Measurements from ENCODE around the gene THEMIS. TPM values are rescaled to one million over a fixed set of nuclear protein-coding genes. Genes with fewer than 3 reads are reported as not detected.

The THEMIS gene
- total RNA-seq, 1 donor from 2014 or later = 5.6 TPM

DNA sequence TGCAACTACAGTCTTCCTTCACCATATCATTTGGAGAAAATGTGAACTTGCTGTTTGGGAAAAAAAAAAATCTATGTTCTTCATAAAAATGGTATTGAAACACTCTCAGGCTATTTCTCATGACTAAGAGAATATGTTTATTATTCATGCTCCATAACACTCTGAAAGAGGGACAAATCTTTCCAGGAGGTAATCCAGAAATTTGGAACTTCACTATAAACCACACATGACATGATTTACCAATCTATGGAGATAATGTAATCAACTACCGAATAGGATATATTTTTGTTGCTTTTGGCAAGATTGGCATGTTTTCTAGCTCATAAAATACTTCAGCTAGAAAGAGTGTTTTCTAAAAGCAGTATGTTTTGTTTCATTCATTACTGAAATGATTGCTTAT is 56.3 kb downstream of the THEMIS start:
- H3K4me3 ChIP-seq = no peak overlapping the region
- TF ChIP-seq POLR2A (IDR thresholded peaks at IDR 0.05) = no peak
- no peak for TF ChIP-seq POLR2AphosphoS5 (IDR thresholded peaks at IDR 0.05; ENCODE audit: insufficient read depth in 1 of 2, low read depth in 1 of 2)
- TF ChIP-seq, protein P1, sequence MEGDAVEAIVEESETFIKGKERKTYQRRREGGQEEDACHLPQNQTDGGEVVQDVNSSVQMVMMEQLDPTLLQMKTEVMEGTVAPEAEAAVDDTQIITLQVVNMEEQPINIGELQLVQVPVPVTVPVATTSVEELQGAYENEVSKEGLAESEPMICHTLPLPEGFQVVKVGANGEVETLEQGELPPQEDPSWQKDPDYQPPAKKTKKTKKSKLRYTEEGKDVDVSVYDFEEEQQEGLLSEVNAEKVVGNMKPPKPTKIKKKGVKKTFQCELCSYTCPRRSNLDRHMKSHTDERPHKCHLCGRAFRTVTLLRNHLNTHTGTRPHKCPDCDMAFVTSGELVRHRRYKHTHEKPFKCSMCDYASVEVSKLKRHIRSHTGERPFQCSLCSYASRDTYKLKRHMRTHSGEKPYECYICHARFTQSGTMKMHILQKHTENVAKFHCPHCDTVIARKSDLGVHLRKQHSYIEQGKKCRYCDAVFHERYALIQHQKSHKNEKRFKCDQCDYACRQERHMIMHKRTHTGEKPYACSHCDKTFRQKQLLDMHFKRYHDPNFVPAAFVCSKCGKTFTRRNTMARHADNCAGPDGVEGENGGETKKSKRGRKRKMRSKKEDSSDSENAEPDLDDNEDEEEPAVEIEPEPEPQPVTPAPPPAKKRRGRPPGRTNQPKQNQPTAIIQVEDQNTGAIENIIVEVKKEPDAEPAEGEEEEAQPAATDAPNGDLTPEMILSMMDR (IDR thresholded peaks at IDR 0.05) = no peak
- H3K4me1 ChIP-seq = no peaks in the 10 kb centered on the region
- H3K36me3 ChIP-seq = no peaks in the 10 kb centered on the region
- no peak overlapping the region for H3K27ac ChIP-seq
- intact Hi-C loops (cut with DNase I) = no loop called here
- no peaks in the 10 kb centered on the region for H3K27me3 ChIP-seq
- no peak for DNase-seq (ENCODE audit: extremely low spot score in 2 of 2)
- H3K9me3 ChIP-seq = no peaks in the 10 kb centered on the region

DNA sequence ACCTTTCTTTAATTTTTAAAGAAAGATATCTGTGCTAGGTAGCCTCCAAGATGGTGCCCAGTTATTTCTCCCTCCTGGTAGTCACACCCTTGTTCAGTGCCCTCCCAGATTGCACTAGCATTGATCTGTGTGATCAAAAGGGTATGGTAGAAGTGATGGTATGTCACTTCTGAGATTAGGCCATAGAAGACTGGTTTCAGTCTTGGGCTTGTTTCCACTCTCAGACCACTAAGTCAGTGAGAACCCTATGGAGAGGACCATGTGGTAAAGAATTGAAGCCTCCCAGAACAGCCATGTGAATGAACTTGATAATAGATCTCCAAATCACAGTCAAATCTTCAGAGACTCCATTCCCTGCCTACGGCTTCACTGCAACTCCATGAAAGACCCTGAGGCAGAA is 57.3 kb downstream of the THEMIS start:
- no peak for DNase-seq (ENCODE audit: extremely low spot score in 2 of 2)
- H3K27me3 ChIP-seq = no peaks in the 10 kb centered on the region
- no peak for TF ChIP-seq POLR2AphosphoS5 (IDR thresholded peaks at IDR 0.05; ENCODE audit: insufficient read depth in 1 of 2, low read depth in 1 of 2)
- TF ChIP-seq, protein P1 (IDR thresholded peaks at IDR 0.05) = no peak
- no peak for TF ChIP-seq POLR2A (IDR thresholded peaks at IDR 0.05)
- no peak overlapping the region for H3K4me3 ChIP-seq
- no peaks in the 10 kb centered on the region for H3K4me1 ChIP-seq
- intact Hi-C loops (cut with DNase I) = no loop called here
- no peaks in the 10 kb centered on the region for H3K9me3 ChIP-seq
- no peak overlapping the region for H3K27ac ChIP-seq
- H3K36me3 ChIP-seq = no peaks in the 10 kb centered on the region

DNA sequence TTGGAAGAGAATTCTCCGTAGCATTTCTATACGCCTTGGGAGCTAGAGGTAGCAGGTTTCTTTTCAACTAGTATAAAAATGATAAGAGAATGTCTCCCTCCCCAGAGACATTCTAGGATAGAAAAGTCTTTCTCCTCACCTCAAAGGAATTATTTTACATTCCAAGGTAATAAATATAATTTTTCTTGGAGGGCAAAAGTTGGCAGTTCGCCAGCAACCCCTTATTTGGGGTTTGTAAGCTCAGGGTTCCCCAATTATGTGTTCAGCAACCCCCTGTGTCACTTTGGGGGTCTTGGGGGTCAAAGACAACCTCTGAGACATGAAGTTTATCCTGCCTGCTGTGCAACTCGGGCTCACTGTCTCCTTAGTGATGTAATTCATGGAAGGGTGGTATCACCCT is 58.3 kb downstream of the THEMIS start:
- intact Hi-C loops (cut with DNase I) = no loop called here
- Histone ChIP-seq H3K27ac (no peak overlapping the region), H3K4me1 (no peaks in the 10 kb centered on the region), H3K4me3 (no peak overlapping the region), H3K27me3 (no peaks in the 10 kb centered on the region), H3K9me3 (no peaks in the 10 kb centered on the region), H3K36me3 (no peaks in the 10 kb centered on the region)
- no peak for TF ChIP-seq POLR2AphosphoS5 (IDR thresholded peaks at IDR 0.05; ENCODE audit: insufficient read depth in 1 of 2, low read depth in 1 of 2)
- no peak for TF ChIP-seq POLR2A (IDR thresholded peaks at IDR 0.05)
- TF ChIP-seq, protein P1 (IDR thresholded peaks at IDR 0.05) = no peak
- no peak for DNase-seq (ENCODE audit: extremely low spot score in 2 of 2)

DNA sequence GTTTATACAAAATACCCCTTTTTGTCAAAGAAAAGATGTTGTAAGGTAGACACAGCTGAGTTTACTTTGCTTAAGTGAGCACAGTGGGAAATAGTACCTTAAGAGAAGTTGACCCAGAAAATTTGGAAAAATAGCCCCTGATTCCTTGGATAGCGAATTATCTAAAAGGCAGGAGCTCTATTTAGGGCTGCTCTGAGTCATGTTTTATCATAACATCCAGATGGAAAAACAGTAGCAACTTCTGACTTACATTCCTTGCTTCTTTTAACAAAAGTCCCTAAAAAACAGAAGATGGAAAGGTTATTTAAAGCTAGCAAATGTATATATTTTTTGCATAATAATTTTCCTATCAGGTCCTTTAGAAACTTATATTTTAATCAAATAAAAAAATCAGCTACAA is 59.0 kb downstream of the THEMIS start:
- Histone ChIP-seq H3K27me3 (no peaks in the 10 kb centered on the region), H3K36me3 (no peaks in the 10 kb centered on the region), H3K9me3 (no peaks in the 10 kb centered on the region), H3K4me1 (no peaks in the 10 kb centered on the region), H3K4me3 (no peak overlapping the region), H3K27ac (no peak overlapping the region)
- intact Hi-C loops (cut with DNase I) = no loop called here
- no peak for TF ChIP-seq POLR2A (IDR thresholded peaks at IDR 0.05)
- TF ChIP-seq POLR2AphosphoS5 (IDR thresholded peaks at IDR 0.05; ENCODE audit: insufficient read depth in 1 of 2, low read depth in 1 of 2) = no peak
- TF ChIP-seq, protein P1 (IDR thresholded peaks at IDR 0.05) = no peak
- no peak for DNase-seq (ENCODE audit: extremely low spot score in 2 of 2)

DNA sequence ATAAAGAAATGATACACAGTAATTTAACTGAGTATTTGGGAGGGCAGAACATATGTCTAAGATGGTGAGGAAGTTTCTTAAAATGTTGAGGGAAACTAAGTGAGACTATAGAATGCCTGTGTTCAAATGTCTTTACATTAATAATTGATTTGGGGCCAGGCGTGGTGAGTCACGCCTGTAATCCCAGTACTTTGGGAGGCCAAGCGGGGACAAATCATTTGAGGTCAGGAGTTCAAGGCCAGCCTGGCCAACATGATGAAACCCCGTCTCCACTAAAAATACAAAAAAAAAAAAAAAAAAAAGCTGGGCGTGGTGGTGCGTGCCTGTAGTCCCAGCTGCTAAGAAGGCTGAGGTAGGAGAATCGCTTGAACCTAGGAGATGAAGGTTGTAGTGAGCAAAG is 66.7 kb downstream of the THEMIS start:
- intact Hi-C loops (cut with DNase I) = no loop called here

More for the DNA sequence above, 66.7 kb downstream of the THEMIS start:
- no peaks in the 10 kb centered on the region for H3K36me3 ChIP-seq
- H3K9me3 ChIP-seq = no peaks in the 10 kb centered on the region
- H3K27ac ChIP-seq = no peak overlapping the region
- no peaks in the 10 kb centered on the region for H3K4me1 ChIP-seq
- no peaks in the 10 kb centered on the region for H3K27me3 ChIP-seq
- no peak overlapping the region for H3K4me3 ChIP-seq
- no peak for DNase-seq (ENCODE audit: extremely low spot score in 2 of 2)
- TF ChIP-seq POLR2AphosphoS5 (IDR thresholded peaks at IDR 0.05; ENCODE audit: insufficient read depth in 1 of 2, low read depth in 1 of 2) (no peak), POLR2A (IDR thresholded peaks at IDR 0.05) (no peak)
- TF ChIP-seq, protein P1 (IDR thresholded peaks at IDR 0.05) = no peak
